GM19238 (cell line): ENCODE measurements around the gene HACD4.
"Not testable (repeated sequence)": the region's sequence is repeated elsewhere in the genome, so short reads cannot be mapped to it uniquely, and the experiment has no call there.

Experiments
- DNase-seq: peaks from one replicate; pipeline ENCODE4 v3.0.0; 2011; ENCODE audit warnings: low spot score; ENCODE audit not compliant: insufficient read length

Gene HACD4

GRCh38 chr9:21016701-21017491, 14.5 kb downstream of the HACD4 start:
- no peak for DNase-seq

- DNase-seq = no peak
Observed at GRCh38 chr9:21015995-21016394, 15.4 kb downstream of the HACD4 start.

DNA sequence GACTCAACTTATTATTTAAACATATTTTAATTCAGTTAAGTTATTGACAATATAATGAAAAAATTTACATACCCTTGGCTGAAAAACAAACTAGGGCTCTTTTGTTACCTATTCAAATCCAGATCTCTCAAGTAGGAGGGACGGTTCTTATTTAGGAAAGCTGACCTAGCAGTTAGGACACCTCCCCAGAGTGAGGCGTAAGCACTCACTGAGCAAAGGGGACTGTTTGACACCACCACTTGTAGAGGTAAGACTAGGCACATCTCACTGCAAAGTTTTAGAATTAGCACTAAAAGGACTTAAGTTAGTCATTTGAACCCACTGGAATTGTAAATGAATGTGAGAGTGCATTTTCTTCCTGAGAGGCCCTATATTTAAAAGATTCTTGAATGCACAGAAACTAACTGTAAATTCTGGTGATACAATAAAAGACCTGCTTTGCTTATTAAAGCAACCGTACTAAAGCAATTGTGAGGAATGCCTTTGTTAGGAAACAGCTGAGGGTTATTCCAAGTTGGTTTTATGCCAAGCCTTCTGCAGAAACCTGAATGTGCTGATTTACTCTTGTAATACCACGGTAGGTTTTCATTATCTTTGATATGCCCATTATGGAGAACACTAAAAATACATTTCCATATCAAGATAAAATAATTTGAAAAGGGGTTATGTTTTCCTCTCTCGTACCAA, 16.2 kb downstream of the HACD4 start:
- no peak for DNase-seq

- DNase-seq = no peak
Observed at GRCh38 chr9:21002040-21002439, 29.4 kb downstream of the HACD4 start.

- DNase-seq = no peak
Observed at GRCh38 chr9:21001581-21001980, 29.9 kb downstream of the HACD4 start.

DNA sequence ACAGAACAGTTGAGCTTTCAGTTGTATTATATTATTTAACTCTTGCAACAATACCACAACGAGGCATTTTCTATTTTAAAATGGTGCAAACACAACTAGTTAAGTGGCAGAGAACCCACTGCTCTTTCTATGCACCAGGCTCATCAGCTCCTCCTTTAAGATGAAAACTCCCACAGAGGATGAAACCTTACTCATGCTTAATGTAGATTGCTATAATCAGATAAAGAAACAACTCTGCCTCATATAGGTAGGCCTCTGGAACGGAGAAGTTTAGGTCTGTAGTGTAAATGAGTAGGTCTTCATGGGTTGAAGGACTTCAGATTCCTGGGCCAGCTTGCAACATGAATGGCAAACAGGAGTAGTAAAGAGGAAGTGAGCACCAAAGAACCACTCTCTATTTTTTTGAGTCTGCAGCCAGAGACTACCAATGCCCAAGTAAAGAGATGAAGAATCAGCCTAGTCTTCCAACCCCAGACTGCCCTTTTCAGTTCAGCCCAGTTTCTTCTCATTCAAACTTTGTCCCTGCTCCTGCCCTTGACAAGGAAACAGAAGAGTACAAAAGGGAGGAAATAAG, 33.9 kb downstream of the HACD4 start:
- DNase-seq = no peak

DNA sequence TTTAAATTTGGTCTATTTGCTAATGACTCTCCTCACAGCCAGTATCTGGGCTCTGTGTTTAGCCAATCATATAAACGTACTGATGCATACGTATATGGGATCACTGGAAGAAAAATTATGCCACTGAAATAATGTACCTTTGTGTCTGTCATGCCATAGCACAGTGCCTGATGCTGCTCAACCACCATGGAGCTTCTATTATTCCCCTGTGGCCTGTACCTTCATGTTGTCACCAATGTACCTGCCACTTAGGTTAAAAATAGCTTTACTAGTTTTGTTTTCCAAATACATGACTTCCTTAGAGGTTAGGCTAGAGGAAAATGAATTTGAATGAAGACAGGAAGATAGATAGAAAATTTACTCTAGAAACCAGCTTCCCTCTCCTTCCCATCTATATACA, 34.6 kb downstream of the HACD4 start:
- DNase-seq = no peak

DNA sequence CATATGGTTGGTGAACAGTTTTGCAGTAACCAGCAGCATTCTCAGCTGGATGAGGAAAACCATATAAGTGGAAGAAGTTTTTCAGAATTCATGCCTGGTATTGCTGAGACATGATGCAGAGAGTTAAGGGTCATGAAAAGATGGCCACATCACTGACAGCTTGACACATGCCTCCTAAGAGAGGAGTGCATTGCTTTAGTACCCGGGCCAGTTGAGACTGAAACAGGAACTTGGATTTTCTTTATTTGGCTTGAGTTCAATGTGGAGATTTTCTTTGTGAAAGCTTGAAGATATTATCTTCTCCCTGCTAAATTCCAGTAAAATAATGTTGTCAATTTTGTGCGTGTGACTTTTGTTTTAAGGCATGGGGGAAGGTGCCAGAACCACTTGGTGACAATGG, 35.8 kb downstream of the HACD4 start:
- no peak for DNase-seq

DNA sequence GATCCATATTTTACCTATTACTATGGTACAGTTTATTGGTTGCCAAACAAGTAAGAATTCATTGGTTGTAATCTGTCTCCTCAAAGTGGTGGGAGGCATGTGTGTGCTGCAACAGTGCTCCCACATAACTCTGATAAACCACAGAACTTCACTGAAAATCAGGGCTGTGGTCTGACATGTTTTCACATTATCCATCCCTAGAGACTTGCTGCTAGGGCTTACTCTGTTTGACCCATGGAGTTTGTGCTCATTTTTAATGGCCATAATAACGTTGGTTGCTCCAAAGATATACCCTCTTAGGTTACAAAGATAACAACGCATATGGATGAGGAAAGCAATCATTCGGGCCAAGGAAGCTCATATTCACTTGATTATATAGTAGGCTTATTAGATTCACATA, 37.0 kb downstream of the HACD4 start:
- no peak for DNase-seq

DNA sequence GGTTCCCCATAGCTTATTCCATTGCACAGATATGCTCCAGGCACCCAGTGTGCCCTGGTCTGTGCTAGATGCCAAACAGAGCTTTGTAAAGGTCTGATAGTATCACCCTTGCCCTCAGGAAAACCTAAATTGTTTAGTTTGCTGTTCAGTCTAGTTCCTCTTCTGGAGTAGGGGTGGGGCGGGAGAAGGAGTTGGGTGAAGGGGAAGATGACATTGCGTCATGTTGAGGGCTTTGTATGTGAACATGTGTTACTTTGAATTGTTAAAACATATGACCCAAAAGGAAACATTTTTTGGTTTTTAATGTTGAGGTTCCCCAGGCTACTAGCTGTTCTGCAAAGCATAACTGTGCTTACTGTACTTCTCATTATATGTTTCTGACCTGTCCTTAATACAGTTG, 40.6 kb downstream of the HACD4 start:
- DNase-seq = no peak

- no peak for DNase-seq
Observed at GRCh38 chr9:20989923-20990341, 41.5 kb downstream of the HACD4 start.

DNA sequence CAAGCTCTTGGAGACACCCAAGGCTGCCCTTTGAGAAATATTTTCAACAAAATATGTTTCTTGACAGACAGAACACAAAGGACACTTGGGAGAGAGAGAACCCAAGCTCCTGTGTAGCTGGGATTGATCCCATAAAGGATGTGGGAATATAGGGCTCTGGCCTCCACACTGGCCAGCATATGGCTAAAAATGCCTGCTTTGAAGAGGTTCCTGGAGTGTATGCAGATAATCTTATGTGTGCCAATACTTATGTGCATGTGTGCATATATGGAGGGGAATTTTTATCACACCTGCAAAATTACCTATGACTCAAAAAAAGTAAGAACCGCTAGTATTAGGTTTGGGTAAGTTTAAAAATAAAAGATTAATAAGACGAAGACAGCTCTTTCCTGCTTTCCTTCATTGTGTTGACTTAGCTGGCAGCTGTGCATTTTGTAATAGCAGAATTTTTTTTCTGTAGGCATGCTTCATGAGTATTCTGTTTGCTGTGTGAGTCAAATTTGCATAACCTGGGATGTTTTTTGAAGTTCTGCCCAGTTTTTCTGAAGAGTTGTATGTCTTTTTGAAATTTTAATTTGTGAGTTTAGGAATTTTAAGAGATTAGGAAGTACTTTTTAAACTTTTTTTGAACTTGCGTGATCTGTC, 42.6 kb downstream of the HACD4 start:
- DNase-seq = no peak

DNA sequence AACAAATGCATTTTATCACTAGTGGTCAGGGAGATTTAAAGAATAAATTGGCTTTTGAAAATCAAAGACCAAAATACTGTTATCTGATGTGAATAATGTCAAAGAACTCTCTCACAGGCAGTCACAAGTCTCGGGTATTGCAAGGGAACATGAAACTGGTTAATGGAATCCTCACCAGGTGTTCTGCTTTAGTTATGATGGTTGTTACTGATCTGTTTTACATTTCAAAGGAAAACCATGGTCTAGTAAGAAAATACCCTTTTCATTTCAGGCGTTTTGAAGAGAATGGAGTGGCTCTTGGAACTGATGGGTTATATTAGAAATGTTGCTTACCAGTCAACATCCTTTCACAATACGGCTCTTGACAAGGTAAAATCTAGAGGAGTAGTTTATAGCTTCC, 43.4 kb downstream of the HACD4 start:
- no peak for DNase-seq

DNA sequence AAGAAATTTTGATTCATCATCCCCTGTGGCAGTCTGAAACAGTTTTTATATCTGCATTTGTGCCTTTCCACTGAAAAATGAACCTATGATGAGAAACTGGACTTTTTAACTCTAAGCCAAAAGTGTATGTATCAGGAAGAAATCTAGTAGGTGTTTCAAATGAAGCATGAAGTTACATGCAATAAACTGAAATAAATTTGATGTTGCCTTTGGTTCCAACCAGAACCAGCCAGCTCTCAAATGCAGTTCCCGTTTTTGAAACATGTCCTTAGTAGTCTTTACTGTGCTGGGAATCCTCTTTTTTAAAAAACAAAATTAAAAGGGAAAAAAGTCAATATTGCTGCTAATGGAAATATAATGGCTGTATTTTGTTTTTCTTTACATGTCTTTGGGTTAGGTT, 43.9 kb downstream of the HACD4 start:
- no peak for DNase-seq

DNA sequence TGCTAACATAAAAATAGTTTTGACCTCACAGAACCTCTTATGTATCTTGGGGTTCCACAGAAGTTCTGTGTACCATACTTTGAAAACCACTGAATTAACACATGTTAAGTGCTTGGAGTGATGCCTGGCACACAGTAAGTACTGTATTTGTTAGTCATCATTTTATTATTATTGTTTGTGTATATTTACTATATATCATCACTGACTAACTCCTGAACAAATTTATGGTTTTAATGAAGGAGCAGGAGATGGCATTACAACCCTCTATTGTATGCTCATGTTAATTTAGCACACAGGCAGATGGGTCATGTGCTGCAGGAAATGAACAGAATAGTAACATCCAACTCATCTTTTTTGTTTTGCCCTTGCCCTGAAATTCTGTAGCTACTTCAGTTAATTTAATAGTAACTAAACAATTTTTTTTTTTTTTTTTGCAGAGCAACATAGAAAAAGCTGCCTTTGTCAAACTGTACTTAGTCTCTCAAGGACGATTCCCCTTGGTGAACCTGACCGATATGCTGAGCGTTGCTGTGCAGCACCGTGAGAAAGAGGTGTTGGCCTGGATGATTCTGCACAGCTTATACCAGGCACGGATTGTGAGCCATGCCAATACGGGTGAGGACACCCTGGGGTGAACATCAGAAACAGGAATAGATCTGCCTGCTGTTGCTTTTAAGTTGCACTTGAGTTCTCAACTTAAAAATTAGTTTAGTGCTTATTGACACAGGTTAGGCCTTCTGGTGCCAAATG, 45.4 kb downstream of the HACD4 start:
- DNase-seq = no peak

DNA sequence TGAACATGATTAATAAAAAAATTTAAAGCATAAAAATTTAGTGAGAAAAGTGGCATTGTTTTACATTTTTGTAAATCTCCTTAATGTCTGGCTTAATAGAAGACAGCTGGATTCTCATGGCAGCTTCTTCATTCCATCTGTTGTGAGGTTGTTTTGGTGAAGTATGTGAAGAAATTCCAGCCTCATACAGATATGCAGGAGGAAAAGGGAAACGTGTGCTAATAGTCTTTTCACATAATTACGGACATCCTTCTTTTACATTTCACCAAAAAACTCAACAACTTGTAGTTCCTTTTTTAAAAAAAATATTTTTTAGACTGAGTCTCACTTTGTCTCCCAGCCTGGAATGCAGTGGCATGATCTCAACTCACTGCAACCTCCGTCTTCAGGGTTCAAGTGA, 46.9 kb downstream of the HACD4 start:
- DNase-seq = no peak

DNA sequence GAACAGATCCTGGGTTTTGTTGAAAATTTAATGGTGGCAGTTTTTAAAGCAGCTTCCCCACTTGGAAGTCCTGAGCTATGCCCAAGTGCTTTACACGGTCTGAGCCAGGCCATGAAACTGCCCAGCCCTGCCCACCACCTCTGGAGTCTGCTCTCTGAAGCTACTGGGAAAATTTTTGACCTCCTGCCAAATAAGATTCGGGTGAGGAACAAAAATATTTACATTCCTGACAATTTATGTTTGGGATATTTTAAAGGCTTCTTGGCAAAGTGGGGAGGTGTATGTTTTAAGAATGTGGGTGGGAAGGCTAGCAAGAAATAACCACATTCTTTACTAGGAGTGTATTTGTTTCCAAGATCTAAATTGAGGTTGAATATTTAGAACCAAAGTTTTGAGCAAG, 50.0 kb downstream of the HACD4 start:
- no peak for DNase-seq

- no peak for DNase-seq
Observed at GRCh38 chr9:20980832-20981455, 50.5 kb downstream of the HACD4 start.

DNA sequence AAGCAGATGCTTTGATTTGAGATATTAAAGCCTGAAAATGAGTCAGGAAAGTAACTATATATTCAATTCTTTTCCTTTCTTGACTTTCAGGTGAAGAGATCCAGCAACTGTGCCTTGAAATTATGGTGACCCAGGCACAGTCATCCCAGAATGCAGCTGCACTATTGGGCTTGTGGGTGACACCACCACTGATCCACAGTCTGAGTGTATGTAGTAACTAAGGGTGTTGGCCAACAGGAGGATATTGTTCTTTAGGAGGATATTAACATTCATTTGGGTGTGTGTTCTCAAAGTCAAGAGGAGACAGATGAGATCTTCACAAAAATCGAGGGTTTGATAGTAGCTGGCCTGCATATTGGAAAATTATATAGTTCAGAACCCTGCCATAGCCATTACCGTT, 53.2 kb downstream of the HACD4 start:
- DNase-seq = no peak

DNA sequence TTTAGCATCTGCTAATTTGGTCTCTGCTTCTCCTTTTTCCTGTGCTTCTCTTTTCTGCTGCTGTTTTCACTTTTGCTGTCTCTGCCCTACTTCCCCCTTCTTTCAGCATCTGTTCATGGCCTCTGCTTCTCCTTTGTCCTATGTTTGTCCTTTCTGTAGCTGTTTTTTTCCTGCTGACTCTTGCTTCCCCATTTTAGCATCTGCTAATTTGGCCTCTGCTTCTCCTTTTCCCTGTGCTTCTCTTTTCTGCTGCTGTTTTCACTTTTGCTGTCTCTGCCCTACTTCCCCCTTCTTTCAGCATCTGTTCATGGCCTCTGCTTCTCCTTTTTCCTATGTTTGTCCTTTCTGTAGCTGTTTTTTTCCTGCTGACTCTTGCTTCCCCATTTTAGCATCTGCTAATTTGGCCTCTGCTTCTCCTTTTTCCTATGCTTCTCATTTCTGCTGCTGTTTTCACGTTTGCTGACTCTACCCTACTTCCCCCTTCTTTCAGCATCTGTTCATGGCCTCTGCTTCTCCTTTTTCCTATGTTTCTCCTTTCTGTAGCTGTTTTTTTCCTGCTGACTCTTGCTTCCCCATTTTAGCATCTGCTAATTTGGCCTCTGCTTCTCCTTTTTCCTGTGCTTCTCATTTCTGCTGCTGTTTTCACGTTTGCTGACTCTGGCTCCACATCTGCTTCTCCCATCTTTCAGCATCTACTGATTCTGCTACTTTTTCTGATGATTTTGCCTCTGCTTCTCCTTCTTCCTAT, 57.1 kb downstream of the HACD4 start:
- DNase-seq = not testable (repeated sequence)
